Lower leg skin (tissue), 4 donors: ENCODE data around the gene IFT57. TPM values are rescaled to one million over a fixed set of nuclear protein-coding genes. Genes with fewer than 3 reads are reported as not detected.

Experiments
- DNase-seq, 2 donors: peaks; one replicate each; pipeline ENCODE4 v3.0.0-alpha.2; 2019; ENCODE audit warnings: low spot score in 2 of 2
- H3K4me3 ChIP-seq: fragments of 200-600 bp; sonication (generic); 2 replicates; pipeline ENCODE4 v1.5.1; 2017; ENCODE audit warnings: mild to moderate bottlenecking, low read depth; ENCODE audit not compliant: poor library complexity, severe bottlenecking
- CTCF ChIP-seq, 3 donors: fragments of 450-650 bp; IDR thresholded peaks; one replicate each; pipeline ENCODE4 v1.5.1; 2016; ENCODE audit warnings: antibody characterized with exemption in 3 of 3, mild to moderate bottlenecking in 3 of 3, moderate library complexity in 2 of 3
- POLR2A ChIP-seq, 2 donors: fragments of 450-650 bp; IDR thresholded peaks; one replicate each; pipeline ENCODE4 v1.6.1; 2016 to 2017; ENCODE audit warnings: antibody characterized with exemption in 2 of 2, mild to moderate bottlenecking in 1 of 2, moderate library complexity in 1 of 2
- WGBS, 2 donors: methylation state at CpG; one replicate each; pipeline ENCODE4 v1.1.5; 2018; 5-methylcytosine and 5-hydroxymethylcytosine counted together
- intact Hi-C: fragments of 100-400 bp; cut with DNase I; formaldehyde crosslinking; loops from one replicate; pipeline ENCODE4 v1.15.0; 2023; ENCODE audit warnings: low total_unique reads
- total RNA-seq, 4 donors: library from RNA; depleted of rRNA; stranded (reverse); fragments of >200 nt; gene quantifications; one replicate each; pipeline ENCODE4 v1.1.0, GENCODE V29; 2016

Gene IFT57
- total RNA-seq, 4 donors from 2014 or later: 22.4 to 35.8 (median 28.1) TPM

GRCh38 chr3:108150200-108150599 is 72.0 kb downstream of the IFT57 start:
- H3K4me3 ChIP-seq: no peak overlapping the region
- 83% methylated on average over 10 of the region's 10 CpGs for WGBS, 2 donors
- TF ChIP-seq CTCF (IDR thresholded peaks at IDR 0.05) (no peak), POLR2A (IDR thresholded peaks at IDR 0.05) (no peak)
- no peak for DNase-seq
- intact Hi-C loops: no loop called here

- DNase-seq: no peak
- 95 to 97% methylated on average over 5 of the region's 5 CpGs for WGBS, 2 donors
- TF ChIP-seq CTCF (IDR thresholded peaks at IDR 0.05) (no peak), POLR2A (IDR thresholded peaks at IDR 0.05) (no peak)
Measured at GRCh38 chr3:108146139-108146538, 76.1 kb downstream of the IFT57 start.

GRCh38 chr3:108145578-108145977 is 76.6 kb downstream of the IFT57 start:
- intact Hi-C loops: no loop called here
- no peak overlapping the region for H3K4me3 ChIP-seq
- no peak for DNase-seq
- no peak for TF ChIP-seq CTCF (IDR thresholded peaks at IDR 0.05)
- TF ChIP-seq POLR2A (IDR thresholded peaks at IDR 0.05): no peak
- WGBS, 2 donors: 80 to 96% methylated on average over 1 of the region's 1 CpG

More at GRCh38 chr3:108146139-108146538, 76.1 kb downstream of the IFT57 start:
- intact Hi-C loops: no loop called here
- H3K4me3 ChIP-seq: no peak overlapping the region

GRCh38 chr3:108137460-108137814 is 84.8 kb downstream of the IFT57 start:
- H3K4me3 ChIP-seq: no peak overlapping the region
- TF ChIP-seq CTCF (IDR thresholded peaks at IDR 0.05) (no peak), POLR2A (IDR thresholded peaks at IDR 0.05) (no peak)
- intact Hi-C loops: no loop called here
- no peak for DNase-seq
- 62 to 63% methylated on average over 5 of the region's 5 CpGs for WGBS, 2 donors

- intact Hi-C loops: no loop called here
- no peak for TF ChIP-seq CTCF (IDR thresholded peaks at IDR 0.05)
- TF ChIP-seq POLR2A (IDR thresholded peaks at IDR 0.05): no peak
- 73 to 74% methylated on average over 13 of the region's 13 CpGs for WGBS, 2 donors
Measured at GRCh38 chr3:108136561-108137459, 85.4 kb downstream of the IFT57 start.

DNA sequence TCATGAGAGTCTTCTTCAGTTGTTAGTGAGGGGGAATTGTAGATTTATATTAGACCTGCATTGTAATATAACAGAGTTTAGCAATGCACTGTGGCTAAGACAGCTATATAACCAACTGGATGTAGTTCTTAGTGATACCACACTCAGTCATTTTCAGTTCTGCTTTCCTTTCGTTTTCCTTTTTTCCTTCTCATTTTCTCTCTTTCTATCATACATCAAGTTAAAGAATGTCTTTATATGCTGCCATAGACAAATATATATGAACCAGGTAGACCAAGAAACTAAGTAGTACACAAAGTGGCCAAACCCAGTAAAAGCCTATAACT is 87.7 kb downstream of the IFT57 start:
- intact Hi-C loops: no loop called here
- H3K4me3 ChIP-seq: no peak overlapping the region
- no peak for DNase-seq
- TF ChIP-seq CTCF (IDR thresholded peaks at IDR 0.05) (no peak), POLR2A (IDR thresholded peaks at IDR 0.05) (no peak)
- 67 to 76% methylated on average over 1 of the region's 1 CpG for WGBS, 2 donors

More at GRCh38 chr3:108136561-108137459, 85.4 kb downstream of the IFT57 start:
- DNase-seq: no peak
- no peak overlapping the region for H3K4me3 ChIP-seq
